HG02798 (cell line): ENCODE results near the gene FERMT3.

Experiments
- ATAC-seq: cut with Tn5 transposase; IDR thresholded peaks from one replicate; pipeline ENCODE4 v1.9.1; 2021; ENCODE audit warnings: mild to moderate bottlenecking; ENCODE audit not compliant: unreplicated experiment, poor library complexity

FERMT3 gene

DNA sequence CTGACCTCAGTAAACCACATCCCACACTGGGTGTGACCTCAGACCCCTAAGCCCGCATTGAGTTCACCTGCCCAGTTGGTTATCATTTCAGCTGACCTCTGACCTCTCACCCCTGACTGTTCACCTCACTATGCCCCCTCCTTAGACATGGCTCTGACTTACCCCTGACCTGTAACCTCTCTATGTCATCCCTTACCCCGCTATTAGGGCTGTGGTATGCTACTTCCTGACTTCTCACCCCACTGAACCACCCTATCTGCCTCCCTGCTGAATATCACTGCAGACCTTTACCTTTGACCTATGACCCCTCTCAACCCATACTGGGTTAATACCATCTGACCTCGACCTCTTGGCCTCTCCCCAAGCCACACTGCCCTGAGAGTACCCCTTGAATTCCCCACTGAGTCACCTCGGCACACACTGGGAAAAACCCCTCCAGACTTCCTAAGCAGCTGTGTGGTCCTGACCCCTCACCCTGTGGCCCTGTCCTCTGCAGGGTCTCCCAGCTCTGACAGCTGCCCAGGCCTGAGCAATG is 53.1 kb downstream of the FERMT3 start:
- ATAC-seq = no peak

DNA sequence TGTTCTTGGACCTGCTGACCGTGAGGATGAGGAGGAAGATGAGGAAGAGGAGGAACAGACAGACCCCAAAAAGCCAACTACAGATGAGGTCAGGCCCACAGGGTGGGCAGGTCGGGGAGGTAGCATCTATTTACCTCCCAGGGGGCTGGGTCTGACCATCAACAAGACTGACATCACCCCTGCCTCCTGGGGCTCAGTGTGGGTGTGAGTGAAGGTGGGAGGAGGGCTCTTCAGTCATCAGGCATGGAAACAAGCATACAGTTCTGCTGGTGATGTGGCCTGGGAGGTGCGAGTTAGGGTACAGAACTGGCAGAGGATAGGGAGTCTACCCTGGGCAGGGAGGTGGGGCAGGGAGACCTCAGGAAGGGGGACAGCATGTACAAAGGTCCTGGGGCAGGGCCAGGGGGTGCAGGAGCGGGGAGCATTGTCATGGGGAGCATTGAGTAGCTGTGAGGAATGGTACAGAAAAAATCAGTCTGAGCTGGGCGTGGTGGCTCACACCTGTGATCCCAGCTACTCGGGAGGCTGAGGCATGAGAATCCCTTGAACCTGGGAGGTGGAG is 53.7 kb downstream of the FERMT3 start:
- no peak for ATAC-seq

DNA sequence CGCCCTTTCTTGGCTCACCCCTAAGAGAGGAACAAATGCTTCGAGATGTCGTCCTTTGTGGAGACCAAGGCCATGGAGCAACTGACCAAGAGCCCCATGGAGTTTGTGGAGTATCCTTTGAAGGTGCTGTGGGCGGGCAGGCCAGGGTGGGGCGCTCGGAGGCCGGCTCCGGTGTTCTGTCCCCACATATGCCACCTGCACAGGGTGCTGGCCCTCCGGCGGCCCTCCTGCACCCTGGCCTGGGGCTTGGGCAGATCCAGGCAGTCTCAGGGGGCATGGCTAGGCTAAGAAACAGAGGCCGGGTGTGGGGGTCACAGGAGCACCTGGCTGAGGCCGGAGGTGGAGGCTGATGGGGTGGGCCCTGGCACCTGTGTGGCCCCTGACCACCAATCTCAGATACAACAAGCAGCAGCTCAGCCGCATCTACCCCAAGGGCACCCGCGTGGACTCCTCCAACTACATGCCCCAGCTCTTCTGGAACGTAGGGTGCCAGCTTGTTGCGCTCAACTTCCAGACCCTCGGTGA is 55.1 kb downstream of the FERMT3 start:
- ATAC-seq = no peak

DNA sequence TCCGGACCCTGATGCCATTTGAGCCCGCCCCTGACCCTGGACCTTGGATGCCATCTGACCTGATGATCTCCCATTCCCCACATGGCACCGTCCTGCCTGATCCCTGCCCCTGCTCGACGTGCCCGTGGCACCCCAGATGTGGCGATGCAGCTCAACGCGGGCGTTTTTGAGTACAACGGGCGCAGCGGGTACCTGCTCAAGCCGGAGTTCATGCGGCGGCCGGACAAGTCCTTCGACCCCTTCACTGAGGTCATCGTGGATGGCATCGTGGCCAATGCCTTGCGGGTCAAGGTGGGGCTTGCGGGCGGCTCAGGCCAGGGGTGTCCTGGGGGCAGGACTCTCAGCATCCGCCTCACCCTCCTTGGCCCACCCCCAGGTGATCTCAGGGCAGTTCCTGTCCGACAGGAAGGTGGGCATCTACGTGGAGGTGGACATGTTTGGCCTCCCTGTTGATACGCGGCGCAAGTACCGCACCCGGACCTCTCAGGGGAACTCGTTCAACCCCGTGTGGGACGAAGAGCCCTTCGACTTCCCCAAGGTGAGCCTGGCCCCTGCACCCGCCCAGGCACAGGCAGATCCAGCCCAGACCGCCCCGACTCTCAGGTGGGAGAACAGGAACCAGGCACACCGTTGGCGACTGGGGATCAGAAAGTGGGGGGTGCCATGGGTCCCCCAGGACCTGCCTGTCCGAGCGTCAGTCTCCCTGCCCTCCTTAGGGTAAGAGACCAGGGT is 55.9 kb downstream of the FERMT3 start:
- no peak for ATAC-seq

DNA sequence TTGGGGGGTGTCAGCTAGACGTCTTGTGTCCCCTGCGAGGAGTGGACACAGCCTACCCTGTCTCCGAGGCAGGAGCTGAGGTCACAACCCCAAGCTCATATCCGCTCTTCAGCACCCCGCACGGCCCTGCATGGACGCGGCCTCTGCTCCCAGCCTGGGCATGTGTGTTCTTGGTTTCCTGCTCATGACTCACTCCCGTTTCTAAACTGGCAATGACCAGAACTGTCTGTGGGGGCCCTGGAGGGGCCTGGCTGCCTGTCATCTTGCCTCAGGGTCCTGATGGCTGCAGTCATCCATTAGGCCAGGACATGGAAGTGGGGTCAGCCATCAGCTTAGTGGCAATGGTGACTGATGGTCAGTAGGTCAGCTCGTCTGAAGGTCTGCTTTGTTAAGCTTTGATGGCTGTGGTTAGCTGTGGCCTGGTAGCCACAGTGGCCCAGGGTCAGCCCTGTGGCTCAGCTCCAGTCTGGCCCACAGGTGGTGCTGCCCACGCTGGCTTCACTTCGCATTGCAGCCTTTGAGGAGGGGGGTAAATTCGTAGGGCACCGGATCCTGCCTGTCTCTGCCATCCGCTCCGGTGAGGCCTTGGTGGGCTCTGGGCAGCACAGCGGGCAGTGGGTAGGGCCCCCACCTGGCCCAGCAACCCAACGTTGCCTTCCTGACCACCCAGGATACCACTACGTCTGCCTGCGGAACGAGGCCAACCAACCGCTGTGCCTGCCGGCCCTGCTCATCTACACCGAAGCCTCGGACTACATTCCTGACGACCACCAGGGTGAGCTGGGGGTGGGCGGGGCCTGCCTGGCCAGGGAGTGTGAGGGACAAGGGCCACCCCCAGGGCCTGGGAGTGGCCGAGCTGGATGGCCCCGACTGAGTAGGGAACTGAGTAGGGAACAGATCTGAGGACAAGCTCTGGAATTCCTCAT is 56.8 kb downstream of the FERMT3 start:
- ATAC-seq = no peak

DNA sequence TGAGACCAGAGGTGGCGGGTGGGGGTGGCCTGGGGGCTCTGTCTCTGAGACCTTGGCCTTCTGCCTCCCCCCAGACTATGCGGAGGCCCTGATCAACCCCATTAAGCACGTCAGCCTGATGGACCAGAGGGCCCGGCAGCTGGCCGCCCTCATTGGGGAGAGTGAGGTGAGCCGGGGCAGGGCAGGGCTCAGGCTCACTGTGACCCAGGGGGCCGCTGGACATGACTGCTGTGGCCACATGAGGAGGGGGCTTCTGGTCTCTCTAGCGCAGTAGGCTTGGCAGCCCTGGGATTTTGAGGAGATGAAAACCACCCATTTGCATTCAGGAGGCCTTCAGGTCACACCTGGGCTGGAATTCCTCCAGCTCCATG is 57.4 kb downstream of the FERMT3 start:
- ATAC-seq = no peak

DNA sequence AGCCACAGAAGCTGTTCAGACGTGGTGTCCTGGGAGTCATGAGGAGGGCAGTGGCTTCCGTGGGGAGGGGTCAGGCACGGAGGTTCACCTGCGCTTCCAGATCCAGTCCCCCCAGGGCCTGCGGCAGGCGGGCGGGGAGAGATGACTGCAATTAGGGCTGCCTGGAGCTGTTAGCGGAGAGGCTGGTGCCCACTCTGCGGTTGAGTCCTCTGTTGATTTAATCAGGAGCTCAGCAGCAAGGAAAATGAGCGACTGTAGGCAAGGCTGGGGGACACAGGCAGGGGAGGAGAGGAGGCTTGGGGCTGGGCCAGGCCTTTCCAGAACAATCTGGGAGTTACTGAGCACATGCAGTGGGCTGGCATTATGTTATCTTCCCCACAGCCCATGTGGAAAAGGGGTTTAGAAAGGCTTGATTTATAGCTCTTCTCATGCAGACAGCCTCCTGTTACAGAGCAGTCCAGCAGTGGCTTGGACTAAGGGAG is 57.9 kb downstream of the FERMT3 start:
- ATAC-seq = no peak

DNA sequence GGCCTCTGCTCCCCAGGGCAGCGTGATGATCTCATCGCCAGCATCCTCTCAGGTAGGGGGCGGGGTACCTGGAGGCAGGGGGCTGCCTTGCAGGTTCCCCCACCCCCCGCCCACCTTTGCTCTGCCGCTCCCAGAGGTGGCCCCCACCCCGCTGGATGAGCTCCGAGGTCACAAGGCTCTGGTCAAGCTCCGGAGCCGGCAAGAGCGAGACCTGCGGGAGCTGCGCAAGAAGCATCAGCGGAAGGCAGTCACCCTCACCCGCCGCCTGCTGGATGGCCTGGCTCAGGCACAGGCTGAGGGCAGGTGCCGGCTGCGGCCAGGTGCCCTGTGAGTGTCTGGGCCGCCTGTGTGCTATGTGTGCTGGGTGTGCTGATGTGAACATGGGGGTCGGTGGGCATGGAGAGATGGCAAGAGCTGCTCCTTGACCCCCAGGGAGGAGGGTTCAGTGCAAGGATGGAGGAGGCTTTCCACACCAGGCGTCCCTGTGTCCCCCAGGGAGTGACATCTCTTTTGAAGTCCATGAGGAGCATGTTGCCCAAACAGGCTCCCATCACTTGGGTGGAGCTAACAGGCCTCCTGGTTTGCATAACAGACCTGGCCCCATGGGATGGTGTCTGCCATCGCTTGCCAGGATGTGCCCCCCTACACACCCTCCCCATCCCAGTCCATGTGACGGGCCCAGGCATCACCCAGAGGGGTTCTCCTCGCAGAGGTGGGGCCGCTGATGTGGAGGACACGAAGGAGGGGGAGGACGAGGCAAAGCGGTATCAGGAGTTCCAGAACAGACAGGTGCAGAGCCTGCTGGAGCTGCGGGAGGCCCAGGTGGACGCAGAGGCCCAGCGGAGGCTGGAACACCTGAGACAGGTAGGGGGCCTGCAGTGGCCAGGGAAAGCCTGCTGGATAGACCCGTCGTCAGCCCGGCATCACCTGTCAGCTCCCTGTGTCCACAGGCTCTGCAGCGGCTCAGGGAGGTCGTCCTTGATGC is 58.9 kb downstream of the FERMT3 start:
- no peak for ATAC-seq

DNA sequence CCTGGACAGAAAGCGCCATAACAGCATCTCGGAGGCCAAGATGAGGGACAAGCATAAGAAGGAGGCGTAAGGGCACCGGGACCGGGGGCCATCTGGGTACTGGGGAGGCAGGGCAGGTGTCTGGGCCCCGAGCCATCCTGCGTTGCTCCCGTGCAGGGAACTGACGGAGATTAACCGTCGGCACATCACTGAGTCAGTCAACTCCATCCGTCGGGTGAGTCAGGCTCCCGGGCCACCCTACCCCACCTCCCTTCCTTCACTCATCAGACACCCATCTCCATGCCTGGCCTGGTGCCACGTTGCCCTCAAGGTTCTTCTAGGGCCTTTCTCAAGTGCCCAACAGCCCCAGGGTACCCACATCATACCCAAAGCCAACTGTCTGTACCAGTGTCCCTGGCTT is 59.8 kb downstream of the FERMT3 start:
- no peak for ATAC-seq

DNA sequence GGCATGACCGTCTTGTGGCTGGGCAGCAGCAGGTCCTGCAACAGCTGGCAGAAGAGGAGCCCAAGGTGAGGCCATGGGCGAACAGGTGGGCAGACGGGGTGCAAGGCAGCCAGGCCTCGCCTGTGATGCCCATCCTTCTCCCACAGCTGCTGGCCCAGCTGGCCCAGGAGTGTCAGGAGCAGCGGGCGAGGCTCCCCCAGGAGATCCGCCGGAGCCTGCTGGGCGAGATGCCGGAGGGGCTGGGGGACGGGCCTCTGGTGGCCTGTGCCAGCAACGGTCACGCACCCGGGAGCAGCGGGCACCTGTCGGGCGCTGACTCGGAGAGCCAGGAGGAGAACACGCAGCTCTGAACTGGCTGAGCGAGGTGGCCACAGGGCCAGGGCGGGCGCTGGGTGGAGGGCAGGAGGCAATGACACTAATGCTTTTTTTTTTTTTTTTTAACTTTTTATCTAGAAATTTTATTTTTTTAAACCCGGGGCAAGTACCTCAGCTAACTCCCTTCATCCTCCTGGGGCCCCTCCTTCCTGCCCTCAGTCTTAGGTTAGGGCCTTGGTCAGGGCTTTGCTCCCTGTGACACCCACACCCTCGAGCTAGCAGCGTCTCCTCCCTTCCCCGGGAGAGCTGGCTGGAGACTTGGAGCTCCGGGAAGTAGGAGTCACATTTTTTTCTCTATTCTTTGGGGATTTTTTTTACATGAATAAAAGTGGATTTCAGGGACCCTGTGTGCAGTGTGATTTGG is 60.9 kb downstream of the FERMT3 start:
- ATAC-seq = no peak

DNA sequence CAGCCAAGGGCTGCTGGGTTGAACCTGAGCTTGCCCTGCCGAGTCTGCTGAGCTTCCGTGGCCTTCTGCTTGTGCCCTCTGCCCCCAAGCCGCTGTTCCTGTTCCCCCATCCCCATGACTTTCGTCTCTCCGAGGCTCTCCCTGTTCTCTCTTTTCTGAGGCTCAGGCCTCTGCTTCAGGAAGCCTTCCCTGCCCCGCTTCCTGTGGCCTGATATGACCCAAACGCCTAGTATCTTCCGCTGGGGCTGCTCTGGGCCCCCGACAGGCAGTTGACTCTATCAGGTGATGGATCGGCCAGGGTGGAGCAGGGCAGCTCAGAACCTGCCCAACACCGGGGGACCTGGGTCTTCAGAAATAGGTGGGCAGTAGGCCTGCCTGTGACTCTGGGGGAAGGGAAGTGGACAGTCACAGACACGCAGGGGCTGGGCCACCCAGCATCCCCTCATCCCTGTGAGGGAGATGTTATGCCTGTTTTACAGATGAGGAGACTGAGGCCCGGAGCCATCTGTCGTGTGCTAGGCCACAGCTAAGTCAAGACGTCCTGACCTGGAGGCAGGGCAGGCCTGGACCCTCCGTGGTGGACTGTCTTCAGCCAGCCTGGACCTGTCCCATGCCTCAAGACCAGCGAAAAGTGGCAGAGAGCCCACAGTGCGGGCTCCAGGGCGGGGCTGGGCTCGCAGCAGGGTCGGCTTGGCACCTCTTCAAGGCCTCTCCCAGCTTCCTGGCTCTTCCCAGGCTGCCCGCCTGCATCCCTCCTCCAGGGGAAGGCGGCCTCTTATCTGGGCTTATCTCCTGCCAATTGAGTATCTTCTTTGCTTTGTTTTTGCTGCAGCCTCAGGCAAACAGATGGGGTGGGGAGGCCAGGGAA is 61.7 kb downstream of the FERMT3 start:
- ATAC-seq = no peak

DNA sequence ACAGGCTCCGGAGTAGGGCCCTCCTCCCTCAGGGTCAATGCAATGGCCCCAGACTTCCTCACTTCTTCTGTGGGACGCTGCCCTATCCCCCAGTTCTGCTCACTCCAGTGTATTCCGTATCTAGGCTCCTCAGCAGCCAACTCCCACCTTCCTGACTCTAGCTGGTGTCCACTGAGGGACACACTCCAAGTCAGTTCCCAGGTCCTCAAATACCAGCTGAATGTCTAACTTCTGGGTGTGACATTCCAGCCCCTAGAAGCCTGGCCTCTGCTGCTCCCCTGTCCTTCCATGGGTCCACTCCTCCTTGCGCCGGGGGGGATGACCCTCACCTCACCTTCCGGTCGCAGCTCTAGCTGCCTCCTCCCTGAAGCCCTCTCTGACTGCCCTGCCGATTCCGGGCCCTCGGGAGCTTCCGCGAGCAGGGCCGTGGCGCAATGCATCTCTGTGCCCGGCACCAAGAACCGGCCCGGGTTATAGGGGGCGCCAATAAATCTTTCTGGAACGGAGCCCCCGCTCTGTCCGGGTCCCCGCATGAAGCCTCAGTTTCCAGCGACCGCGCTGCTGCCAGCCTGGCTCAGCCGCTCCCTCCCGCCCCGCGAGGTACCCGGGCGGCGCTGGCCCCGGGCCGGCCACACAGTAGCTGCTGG is 62.5 kb downstream of the FERMT3 start:
- ATAC-seq = peak; percentile 9

DNA sequence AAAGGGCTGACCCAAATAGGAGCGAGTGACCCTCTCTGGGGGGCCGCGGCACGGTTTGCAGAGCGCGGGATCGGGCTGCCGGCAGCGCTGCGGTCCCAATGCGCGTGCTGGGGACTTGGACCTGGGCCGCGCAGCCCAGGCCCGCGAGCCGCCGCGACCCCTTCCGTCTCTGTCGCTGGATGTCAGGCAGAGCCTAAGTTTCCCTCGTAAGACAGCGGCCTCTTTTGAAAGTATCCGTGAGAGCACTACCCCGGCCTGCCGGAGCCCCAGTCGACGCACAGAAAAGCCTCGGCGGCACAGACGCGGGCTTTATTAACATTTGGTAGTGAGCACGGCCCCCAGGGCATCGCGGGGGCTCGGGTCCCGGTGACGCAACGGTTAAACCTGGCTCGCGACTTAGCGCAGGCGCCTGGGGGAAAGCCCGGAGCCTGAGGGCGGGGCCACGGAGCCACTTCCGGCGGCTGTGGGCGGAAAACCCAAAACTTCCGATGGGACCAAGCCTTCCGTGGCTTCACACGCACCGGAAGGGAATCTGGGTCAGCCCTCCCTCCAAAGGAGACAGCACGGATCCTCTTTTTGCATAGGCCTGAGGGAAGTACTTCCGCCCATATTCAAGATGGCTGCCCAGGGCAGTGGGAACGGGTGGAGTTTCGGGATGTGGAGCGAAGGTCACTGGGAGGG is 63.2 kb downstream of the FERMT3 start:
- ATAC-seq = peak; percentile 78
